Gastroesophageal sphincter (tissue), 3 donors: ENCODE results near the gene COL5A2.

Experiments used
- CTCF ChIP-seq, 4 experiments: fragments of 200-600 bp in 2 of 4; fragments of 450-650 bp in 2 of 4; sonication (generic) in 1 of 4; IDR thresholded peaks; one replicate each; pipeline ENCODE4 v1.5.1; 2017 to 2019; ENCODE audit warnings: antibody characterized with exemption in 4 of 4, mild to moderate bottlenecking in 2 of 4, moderate library complexity in 2 of 4
- POLR2A ChIP-seq, 2 donors: fragments of 450-650 bp; IDR thresholded peaks; one replicate each; pipeline ENCODE4 v1.6.1; 2017; ENCODE audit warnings: antibody characterized with exemption in 2 of 2, mild to moderate bottlenecking in 2 of 2, moderate library complexity in 1 of 2

DNA sequence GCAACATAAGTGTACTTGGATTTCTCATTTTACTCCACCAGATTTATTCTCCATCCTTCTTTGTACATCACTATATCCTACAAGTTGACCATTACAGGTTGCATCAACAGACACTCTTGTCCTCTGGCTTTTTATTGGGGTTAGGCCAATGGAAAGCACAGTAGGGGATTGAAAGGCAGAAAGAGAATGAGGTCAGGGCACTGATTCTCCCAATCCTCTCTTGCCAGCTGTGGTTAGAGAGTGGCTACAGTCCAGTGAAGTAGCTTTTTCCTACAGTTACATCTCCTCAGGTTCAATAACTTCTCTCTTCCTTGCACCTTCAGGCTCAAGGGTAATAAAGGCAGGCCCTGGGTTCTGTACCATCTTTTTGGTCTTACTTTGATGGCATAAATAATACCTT, 20.2 kb upstream of the COL5A2 start:
- TF ChIP-seq POLR2A (IDR thresholded peaks at IDR 0.05) = no peak
- TF ChIP-seq CTCF (IDR thresholded peaks at IDR 0.05) = no peak
